HG03558 (cell line): ENCODE results near the gene PPIA.
"Not testable (repeated sequence)": the region's sequence is repeated elsewhere in the genome, so short reads cannot be mapped to it uniquely, and the experiment has no call there.

Source experiments
- ATAC-seq: cut with Tn5 transposase; IDR thresholded peaks from one replicate; pipeline ENCODE4 v1.9.1; 2021; ENCODE audit warnings: moderate number of reproducible peaks; ENCODE audit not compliant: unreplicated experiment; ENCODE audit errors: extremely low read depth

Gene PPIA

GRCh38 chr7:44784364-44784763 is 12.1 kb upstream of the PPIA start:
- ATAC-seq: no peak

- not testable (repeated sequence) for ATAC-seq
Measured at GRCh38 chr7:44785218-44785617, 11.3 kb upstream of the PPIA start.

- ATAC-seq: no peak
Measured at GRCh38 chr7:44787041-44787440, 9.4 kb upstream of the PPIA start.

- no peak for ATAC-seq
Measured at GRCh38 chr7:44787762-44788161, 8.7 kb upstream of the PPIA start.

- ATAC-seq: no peak
Measured at GRCh38 chr7:44789990-44790389, 6.5 kb upstream of the PPIA start.

- no peak for ATAC-seq
Measured at GRCh38 chr7:44791278-44792219, 4.9 kb upstream of the PPIA start.

GRCh38 chr7:44793919-44794318 is 2.6 kb upstream of the PPIA start:
- ATAC-seq: no peak

- ATAC-seq: no peak
Measured at GRCh38 chr7:44794331-44794730, 2.1 kb upstream of the PPIA start.

GRCh38 chr7:44796034-44796503 is 412 bp upstream of the PPIA start:
- no peak for ATAC-seq

GRCh38 chr7:44797329-44798258 is 1.1 kb downstream of the PPIA start:
- ATAC-seq: no peak

- ATAC-seq: no peak
Measured at GRCh38 chr7:44798649-44799305, 2.3 kb downstream of the PPIA start.

- ATAC-seq: no peak
Measured at GRCh38 chr7:44799939-44800338, 3.5 kb downstream of the PPIA start.

GRCh38 chr7:44801890-44802289 is 5.4 kb downstream of the PPIA start:
- ATAC-seq: no peak

GRCh38 chr7:44802418-44803025 is 6.0 kb downstream of the PPIA start:
- no peak for ATAC-seq

GRCh38 chr7:44803828-44804519 is 7.5 kb downstream of the PPIA start:
- ATAC-seq: not testable (repeated sequence)

- ATAC-seq: no peak
Measured at GRCh38 chr7:44805950-44806349, 9.5 kb downstream of the PPIA start.

GRCh38 chr7:44808914-44809393 is 12.5 kb downstream of the PPIA start:
- ATAC-seq: no peak

GRCh38 chr7:44811093-44811492 is 14.6 kb downstream of the PPIA start:
- no peak for ATAC-seq

GRCh38 chr7:44811571-44811970 is 15.1 kb downstream of the PPIA start:
- ATAC-seq: no peak
